Hepatocyte (in vitro differentiated cells): ENCODE results near the gene CROCC.

Experiments used
- CTCF ChIP-seq: fragments of 200-600 bp; sonication (generic); IDR thresholded peaks from 2 replicates; pipeline ENCODE4 v1.5.1; 2016; ENCODE audit warnings: antibody characterized with exemption, mild to moderate bottlenecking; ENCODE audit not compliant: poor library complexity
- EZH2 ChIP-seq: fragments of 200-600 bp; sonication (generic); IDR thresholded peaks from 2 replicates; pipeline ENCODE4 v1.6.1; 2016; ENCODE audit warnings: antibody characterized with exemption, mild to moderate bottlenecking, borderline replicate concordance

DNA sequence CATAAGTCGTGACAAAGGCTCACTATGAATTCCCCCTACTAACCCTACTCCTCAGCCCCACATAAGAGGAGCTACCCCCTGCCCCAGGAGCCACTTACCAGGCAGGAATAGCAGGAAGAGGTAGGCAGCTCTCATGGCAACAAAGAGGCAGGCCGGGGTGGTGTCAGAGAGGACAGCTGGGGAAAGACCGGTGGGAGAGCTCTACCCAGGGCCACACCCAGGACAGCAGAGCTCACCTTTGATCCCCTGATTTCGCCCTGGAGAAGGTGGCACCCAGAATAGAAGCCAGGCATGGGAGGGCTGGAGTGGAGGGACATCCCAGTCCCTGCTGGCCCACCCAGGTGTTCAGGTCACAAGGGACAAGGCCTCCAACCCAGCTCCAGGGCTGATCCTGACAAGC is 56.4 kb downstream of the CROCC start:
- no peak for TF ChIP-seq CTCF
- no peak for TF ChIP-seq EZH2
